Psoas muscle (tissue), 8 donors: ENCODE data around the gene MT1M. TPM values are rescaled to one million over a fixed set of nuclear protein-coding genes. Genes with fewer than 3 reads are reported as not detected.

Experiments
- ATAC-seq, 4 donors: fragments of 200-7000 bp; cut with Tn5 transposase; one replicate each; pipeline ENCODE4 v1.9.1; 2020; ENCODE audit warnings: moderate library complexity in 3 of 4, mild to moderate bottlenecking in 2 of 4
- DNase-seq, 2 donors: peaks; one replicate each; pipeline ENCODE4 v3.0.0-alpha.2; 2020
- H3K27ac ChIP-seq: fragments of 200-600 bp; one replicate; pipeline ENCODE4 v1.8.0; 2022
- H3K27me3 ChIP-seq, 3 donors: fragments of 200-600 bp in 1 of 3; one replicate each; pipeline versions ENCODE4 v1.6.1 to v1.8.0; 2013 to 2022; ENCODE audit warnings: low read length in 2 of 3, mild to moderate bottlenecking in 2 of 3, moderate library complexity in 1 of 3; ENCODE audit not compliant: insufficient read depth in 3 of 3
- H3K36me3 ChIP-seq, 2 donors: fragments of 200-600 bp in 1 of 2; one replicate each; pipeline versions ENCODE4 v1.6.1 to v1.8.0; 2013 to 2022; ENCODE audit warnings: low read depth in 1 of 2, mild to moderate bottlenecking in 1 of 2, moderate library complexity in 1 of 2; ENCODE audit not compliant: insufficient read depth in 1 of 2
- H3K4me1 ChIP-seq: fragments of 200-600 bp; one replicate; pipeline ENCODE4 v1.8.0; 2022
- H3K4me3 ChIP-seq: fragments of 200-600 bp; one replicate; pipeline ENCODE4 v1.8.0; 2022; ENCODE audit warnings: mild to moderate bottlenecking
- H3K9me3 ChIP-seq: fragments of 200-600 bp; one replicate; pipeline ENCODE4 v1.8.0; 2022
- WGBS, 3 donors: extraction: QIAGEN DNeasy Blood & Tissue Kit; methylation state at CpG; one replicate each; pipeline versions ENCODE4 v1.1.6 to v1.1.7; 2013; 5-methylcytosine and 5-hydroxymethylcytosine counted together
- intact Hi-C, 2 donors: fragments of 100-400 bp; cut with DNase I; formaldehyde crosslinking; loops; one replicate each; pipeline versions ENCODE4 v1.11.0 to v1.14.2; 2022
- polyA plus RNA-seq, 3 donors: library from polyadenylated mRNA; stranded (reverse); fragments of 200-250 nt; gene quantifications; one replicate each; pipeline ENCODE4 v1.2.3, GENCODE V29; 2013
- total RNA-seq, 4 donors: library from RNA; stranded (reverse); fragmentation: NEBNext Ultra II Directional in 2 of 4; extraction: Animal tissue kit (Norgen Biotek cat#: 25700) in 2 of 4; gene quantifications; one replicate each; pipeline versions ENCODE4 v1.2.1 to v1.2.4, GENCODE V29; 2021 to 2023
- TF ChIP-seq, protein P1 (sequence below): fragments of 200-600 bp; IDR thresholded peaks from one replicate; pipeline ENCODE4 v1.8.0; 2022; ENCODE audit warnings: antibody characterized with exemption
- donor health status: healthy with polysubstance abuse.
- donor health status: DM: no; HTN: no; CAD: no; lungs with moderate emphysema.
- donor health status: Bipolar disorder and iron deficiency.
- donor health status: healthy.
- donor health status: DM: yes; HTN: yes; CAD: no.
- donor health status: DM: no; HTN: no; CAD: no.
- donor health status: DM: no; HTN: no; CAD: no.
- donor health status: DM: yes; HTN: yes; CAD: no.

The MT1M gene
- total and polyA plus RNA-seq, 7 donors, result 1.4 to 569 (median 22.8) TPM

GRCh38 chr16:56605475-56605874 is 27.0 kb upstream of the MT1M start:
- TF ChIP-seq, protein P1, sequence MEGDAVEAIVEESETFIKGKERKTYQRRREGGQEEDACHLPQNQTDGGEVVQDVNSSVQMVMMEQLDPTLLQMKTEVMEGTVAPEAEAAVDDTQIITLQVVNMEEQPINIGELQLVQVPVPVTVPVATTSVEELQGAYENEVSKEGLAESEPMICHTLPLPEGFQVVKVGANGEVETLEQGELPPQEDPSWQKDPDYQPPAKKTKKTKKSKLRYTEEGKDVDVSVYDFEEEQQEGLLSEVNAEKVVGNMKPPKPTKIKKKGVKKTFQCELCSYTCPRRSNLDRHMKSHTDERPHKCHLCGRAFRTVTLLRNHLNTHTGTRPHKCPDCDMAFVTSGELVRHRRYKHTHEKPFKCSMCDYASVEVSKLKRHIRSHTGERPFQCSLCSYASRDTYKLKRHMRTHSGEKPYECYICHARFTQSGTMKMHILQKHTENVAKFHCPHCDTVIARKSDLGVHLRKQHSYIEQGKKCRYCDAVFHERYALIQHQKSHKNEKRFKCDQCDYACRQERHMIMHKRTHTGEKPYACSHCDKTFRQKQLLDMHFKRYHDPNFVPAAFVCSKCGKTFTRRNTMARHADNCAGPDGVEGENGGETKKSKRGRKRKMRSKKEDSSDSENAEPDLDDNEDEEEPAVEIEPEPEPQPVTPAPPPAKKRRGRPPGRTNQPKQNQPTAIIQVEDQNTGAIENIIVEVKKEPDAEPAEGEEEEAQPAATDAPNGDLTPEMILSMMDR, result no peak
- no peak for ATAC-seq
- no peaks in the 10 kb centered on the region for H3K36me3 ChIP-seq
- H3K27me3 ChIP-seq, result no peaks in the 10 kb centered on the region
- WGBS, 3 donors, result 34 to 67% (median 42%) methylated on average over 1 of the region's 1 CpG
- no peak for DNase-seq
- peak overlapping the region; percentile 99 for H3K27ac ChIP-seq
- intact Hi-C loops, result no loop called here
- no peak overlapping the region for H3K4me3 ChIP-seq
- peaks cover 48% of the 10 kb centered on the region for H3K4me1 ChIP-seq
- H3K9me3 ChIP-seq, result no peaks in the 10 kb centered on the region

DNA sequence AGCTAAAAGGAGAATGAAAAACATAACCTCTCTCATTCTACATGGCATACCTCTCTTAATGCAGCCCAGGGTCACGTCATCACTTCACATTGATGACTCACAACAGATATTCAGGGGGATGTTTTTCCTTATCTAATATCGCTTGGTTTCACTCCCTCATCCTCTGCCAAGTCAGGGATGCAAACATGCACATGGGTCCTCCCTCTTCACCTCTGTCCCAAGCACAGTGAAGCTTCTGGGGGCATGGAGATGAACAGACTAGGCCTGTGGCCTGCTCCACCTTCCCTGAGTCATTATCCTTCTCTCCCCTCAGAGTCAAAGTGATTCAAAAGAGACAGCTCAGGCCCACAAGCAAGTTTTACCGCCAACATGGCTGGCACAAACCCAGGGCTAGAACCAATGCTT is 26.4 kb upstream of the MT1M start:
- WGBS, 3 donors, result 39 to 47% (median 40%) methylated on average over 3 of the region's 3 CpGs
- no peaks in the 10 kb centered on the region for H3K36me3 ChIP-seq
- peak in 3 of 4 donors; percentile 3 to 21 (median 10) for ATAC-seq
- H3K4me3 ChIP-seq, result no peak overlapping the region
- peak; percentile 79 to 88 for DNase-seq
- no peaks in the 10 kb centered on the region for H3K27me3 ChIP-seq
- intact Hi-C loops, result no loop called here
- no peaks in the 10 kb centered on the region for H3K9me3 ChIP-seq
- peak overlapping the region; percentile 99 for H3K27ac ChIP-seq
- H3K4me1 ChIP-seq, result peaks cover 54% of the 10 kb centered on the region
- TF ChIP-seq, protein P1, result no peak

DNA sequence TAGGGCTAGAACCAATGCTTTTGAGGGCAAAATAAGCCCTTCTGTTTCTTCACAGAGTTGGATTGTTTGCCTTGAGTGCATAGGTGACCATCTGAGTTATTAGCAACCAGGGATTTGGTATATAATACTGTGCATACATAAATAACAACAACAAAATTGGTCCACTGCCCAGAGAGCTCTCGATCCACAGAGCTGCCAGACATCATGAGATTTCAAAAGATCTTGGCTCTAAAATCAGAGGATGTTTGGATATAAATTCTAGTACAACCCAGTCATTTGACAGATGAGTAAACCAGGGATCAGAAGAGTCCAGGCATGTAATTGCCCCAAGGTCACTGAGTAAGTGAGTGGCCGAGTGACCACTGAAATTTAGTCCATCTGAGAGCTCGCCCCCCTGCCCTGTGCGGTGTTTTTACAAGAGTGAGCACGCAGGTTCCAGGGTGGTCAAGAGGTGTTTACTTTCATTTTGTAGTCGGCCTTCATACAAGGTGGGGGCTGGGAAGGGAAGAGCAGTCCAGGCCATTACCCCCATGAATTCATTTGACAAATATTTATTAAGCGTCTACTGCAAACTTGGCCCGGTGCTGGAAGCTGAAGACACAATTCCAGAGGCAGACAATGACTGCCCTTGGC is 25.9 kb upstream of the MT1M start:
- WGBS, 3 donors, result 3 to 11% (median 9%) methylated on average over 8 of the region's 8 CpGs
- peak; percentile 63 to 77 for DNase-seq

DNA sequence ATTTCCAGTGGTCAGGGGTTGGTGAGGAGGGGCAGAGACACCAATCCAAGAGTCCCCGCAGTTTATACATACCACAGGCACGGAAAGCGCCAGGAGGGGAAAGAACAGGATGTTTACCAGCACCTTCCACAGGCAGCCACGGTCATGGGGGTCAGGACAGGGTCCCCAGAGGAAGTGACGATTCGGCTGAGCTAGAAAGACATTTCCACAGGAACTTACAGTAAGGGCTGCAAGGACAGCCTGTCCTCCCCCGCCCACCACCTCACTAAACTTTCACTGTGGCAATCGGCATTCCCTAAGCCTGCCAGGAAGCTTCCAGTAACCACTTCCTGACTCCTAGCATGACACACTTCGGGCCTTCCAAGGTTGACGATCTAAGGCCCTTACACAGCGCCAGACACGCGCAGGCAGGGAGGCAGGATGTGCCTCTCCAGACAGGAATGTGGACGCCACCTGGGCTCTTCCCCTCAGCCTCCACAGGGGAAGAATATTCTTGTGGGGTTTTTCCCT is 25.3 kb upstream of the MT1M start:
- Histone ChIP-seq H3K9me3 (no peaks in the 10 kb centered on the region), H3K36me3 (no peaks in the 10 kb centered on the region), H3K4me1 (peaks cover 65% of the 10 kb centered on the region), H3K4me3 (peak overlapping the region; percentile 89), H3K27me3 (no peaks in the 10 kb centered on the region), H3K27ac (peak overlapping the region; percentile 99)
- intact Hi-C loops, result no loop called here
- 2 to 12% (median 12%) methylated on average over 14 of the region's 14 CpGs for WGBS, 3 donors
- ATAC-seq (peak; percentile 53 to 61 (median 54)), DNase-seq (peak; percentile 92)
- TF ChIP-seq, protein P1, result no peak

More for the DNA sequence above, 25.9 kb upstream of the MT1M start:
- peak overlapping the region; percentile 99 for H3K27ac ChIP-seq
- no peaks in the 10 kb centered on the region for H3K27me3 ChIP-seq
- no peaks in the 10 kb centered on the region for H3K36me3 ChIP-seq
- TF ChIP-seq, protein P1, result no peak
- H3K9me3 ChIP-seq, result no peaks in the 10 kb centered on the region
- intact Hi-C loops, result no loop called here
- ATAC-seq, result peak; percentile 42 to 59 (median 50)
- H3K4me1 ChIP-seq, result peaks cover 59% of the 10 kb centered on the region
- H3K4me3 ChIP-seq, result peak overlapping the region; percentile 89
